Amniotic epithelial cell (primary cell): ENCODE measurements around the gene ASTL.

Source experiments
- DNase-seq: peaks from one replicate; pipeline ENCODE4 v3.0.0-alpha.2; 2010; ENCODE audit warnings: low read depth

ASTL gene

GRCh38 chr2:96112501-96113366 lies 25.6 kb downstream of the ASTL start:
- DNase-seq: no peak

- DNase-seq: no peak
Measured at GRCh38 chr2:96111823-96112500, 26.3 kb downstream of the ASTL start.

DNA sequence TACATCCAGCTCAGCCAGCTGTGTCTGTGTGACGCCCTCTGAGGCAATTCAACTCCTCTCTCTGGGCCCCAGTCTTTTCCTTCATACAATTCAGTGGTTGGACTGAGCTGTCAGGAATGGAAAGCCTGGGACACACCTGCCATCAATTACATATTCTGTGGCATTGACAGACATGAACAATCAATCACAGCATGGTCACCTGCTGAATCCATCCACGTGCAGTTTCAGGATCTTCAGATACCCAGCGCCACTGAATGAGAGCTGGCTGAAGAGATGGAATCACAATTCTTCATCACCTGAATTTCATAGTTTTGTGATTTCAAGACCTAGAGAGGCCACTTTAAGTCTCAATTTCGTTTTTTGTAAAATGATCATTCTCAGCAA lies 27.1 kb downstream of the ASTL start:
- DNase-seq: no peak

GRCh38 chr2:96110621-96111256 lies 27.6 kb downstream of the ASTL start:
- DNase-seq: no peak

GRCh38 chr2:96109931-96110511 lies 28.3 kb downstream of the ASTL start:
- DNase-seq: no peak

DNA sequence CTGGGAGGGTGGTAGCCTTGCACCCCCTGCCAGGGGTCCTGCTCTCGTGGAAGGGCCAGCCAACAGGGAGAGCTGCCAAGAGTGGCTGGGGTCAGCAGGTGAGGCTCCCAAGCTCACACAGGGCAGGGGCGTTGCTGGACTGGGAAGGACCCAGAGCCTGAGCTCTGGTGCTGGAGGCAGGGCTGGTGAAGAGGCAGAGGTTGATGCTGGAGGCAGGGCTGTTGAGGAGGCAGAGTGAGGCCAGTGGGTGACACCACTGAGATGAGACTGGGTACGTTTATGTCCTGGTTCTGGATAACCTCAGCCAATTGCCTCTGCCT lies 29.0 kb downstream of the ASTL start:
- no peak for DNase-seq

- no peak for DNase-seq
Measured at GRCh38 chr2:96108541-96109360, 29.6 kb downstream of the ASTL start.

DNA sequence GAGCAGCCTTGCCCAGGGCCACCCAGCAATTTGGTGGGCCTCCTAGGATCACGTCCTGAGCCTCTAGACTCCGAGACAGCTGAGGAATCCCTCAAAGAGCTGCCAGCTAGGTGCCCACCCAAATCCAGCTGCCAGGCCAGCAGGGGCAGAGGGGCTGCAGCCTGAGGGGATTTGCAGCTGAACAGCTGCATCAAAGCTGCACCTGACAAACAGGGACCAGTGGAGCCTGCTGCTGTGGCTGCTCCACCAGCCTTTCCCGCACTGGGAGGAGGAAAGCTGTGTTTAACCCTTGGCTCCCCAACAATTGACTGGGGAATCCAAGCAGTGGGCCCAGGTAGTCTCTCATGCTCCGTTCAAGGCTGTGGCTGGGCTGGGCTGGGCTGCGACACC lies 30.2 kb downstream of the ASTL start:
- DNase-seq: no peak

- DNase-seq: no peak
Measured at GRCh38 chr2:96107708-96108065, 30.6 kb downstream of the ASTL start.

DNA sequence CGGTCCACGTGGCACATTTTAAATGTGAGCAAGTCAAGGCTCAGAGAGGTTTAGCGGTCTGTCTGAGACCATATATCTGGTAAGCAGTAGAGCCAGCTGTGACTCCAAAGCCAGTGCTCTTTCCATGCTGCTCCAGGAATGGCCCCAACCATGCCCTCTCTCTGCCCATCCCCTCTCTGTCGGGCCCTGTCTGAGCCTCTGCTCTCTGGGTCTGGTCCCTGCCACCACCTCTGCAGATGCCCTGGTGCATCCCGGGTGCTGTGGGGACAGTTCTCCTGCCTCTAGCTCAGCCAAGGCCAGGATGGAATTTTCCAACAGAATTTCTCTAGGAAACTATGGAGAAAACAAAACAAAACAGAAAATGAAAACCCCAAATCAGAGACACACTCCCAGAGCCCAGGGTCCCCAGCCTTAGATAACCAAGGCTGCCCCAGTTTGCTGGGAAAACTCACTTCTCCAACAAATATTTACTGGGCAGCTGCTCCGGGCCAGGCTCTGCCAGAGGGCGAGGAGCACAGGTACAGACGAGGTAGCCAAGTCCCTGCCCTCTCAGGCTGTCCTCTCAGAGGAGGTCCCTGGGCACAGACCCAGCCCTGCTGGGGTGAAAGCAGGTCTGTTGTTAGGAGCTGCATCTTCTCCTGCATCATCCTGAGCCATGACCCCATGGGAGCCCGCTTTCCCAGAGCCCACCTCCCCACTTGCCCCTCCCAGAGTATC lies 31.2 kb downstream of the ASTL start:
- no peak for DNase-seq

DNA sequence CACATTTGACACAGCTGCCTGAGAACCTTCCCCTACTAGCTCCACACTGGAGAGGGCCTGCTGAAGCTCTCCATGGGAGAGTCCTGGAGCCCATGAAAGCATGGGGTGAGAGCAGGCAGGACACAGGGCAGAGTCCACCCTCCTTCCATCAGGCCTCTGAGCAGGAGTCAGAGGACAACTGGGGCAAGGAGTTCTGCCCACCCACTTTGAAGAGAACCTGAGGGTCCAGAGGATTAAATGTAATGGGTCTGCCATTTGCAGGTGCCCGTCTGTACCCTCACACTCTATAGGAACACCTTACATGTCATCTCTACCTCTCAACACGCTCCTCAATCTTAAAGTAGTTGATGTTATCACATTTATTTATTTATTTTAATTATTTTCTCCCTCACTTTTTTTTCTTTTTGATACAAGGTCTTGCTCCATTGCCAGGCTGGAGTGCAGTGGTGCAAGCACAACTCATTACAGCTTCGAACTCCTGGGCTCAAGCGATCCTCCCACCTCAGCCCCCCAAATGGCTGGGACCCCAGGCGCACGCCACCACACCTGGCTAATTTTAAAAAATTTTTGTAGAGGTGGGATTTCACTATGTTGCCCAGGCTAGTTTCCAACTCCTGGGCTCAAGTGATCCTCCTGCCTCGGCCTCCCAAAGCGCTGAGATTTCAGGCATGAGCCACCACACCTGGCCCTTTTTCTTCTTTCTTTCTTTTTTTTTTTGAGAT lies 32.1 kb downstream of the ASTL start:
- no peak for DNase-seq

DNA sequence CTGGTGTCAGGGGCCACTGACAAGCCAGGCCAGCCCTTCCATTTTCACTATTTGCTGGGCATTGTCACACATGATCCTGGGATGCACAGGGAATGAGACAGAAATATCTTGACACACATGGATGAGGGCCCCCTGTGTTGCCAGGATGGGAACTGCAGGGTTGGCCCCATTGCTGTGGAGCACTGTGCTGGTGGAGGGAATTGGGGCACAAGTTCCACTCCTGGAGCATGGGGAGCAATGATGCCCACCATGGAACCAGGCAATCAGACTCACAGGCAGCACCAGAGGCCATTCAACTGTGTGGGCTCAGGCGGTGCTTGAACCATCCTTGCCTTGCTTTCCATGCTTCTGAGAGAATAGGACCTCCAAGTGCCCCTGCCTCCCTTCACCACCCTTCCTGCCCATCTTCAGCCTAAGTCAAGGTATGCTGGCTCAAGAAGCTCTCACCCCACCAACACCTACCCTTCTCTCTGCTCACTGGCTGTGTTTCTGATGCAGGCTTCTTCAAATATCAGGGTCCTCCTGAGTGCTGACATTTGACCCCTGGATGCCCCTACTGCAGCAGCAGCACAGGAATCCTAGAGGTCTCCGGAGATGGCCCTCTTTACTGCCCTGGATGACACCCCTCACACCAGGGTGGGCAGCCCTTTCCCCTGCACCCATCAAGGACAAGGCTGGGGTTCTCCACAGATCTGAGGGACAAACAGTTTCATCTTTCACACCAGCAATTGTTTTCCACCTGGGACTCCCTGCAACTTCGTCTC lies 33.0 kb downstream of the ASTL start:
- DNase-seq: no peak

DNA sequence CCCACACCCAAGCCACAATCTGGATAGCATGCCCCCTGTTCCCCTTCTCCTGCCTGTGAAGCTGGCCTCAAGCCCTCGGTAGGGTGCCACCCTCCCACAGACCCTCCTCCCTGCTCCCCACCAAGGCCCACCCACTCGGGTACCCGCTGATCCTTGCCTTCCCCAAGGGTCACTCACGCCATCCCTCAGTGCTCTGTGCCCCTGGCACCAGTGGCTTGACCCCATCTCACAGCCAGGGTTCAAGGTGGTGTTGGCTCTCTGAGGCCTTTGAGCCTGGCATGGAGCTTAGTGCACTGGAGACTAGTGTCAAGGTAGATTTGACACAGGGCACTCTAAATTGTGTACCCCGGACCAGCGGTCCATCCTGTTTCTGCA lies 33.8 kb downstream of the ASTL start:
- DNase-seq: no peak

DNA sequence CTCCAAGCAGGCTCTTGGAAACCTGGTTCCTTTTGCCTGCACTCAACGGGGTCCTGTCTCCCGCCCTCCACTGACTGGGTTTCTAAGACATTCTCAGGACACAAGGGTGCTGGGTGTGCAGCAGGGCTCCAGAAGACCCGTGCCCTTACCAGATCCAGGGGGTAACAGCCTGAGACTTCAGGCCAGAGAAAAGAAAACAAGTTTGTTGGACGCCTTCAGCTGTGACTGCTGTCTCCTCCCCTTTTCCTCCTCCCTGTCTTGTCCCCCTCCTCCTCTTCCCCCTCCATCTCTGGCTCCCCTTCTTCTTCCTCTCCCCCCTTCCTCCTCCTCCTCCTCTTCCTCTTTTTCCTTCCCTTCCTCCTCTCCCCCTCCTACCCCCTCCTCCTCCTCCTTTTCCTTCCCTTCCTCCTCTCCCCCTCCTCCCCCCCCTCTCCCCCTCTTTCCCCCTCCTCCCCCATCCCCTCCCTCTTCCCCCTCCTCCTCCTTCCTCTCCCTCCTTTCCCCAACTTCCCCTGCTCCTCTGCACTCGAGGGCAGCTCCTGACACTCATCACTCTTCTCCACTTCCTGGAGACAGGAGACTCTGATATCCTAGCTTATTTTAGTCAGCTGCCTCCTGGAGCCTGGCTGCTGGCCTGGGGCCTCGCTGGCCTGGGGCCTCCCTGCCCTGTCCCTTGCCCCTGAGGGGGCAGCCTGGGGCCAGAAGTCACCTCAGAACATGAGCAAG lies 34.4 kb downstream of the ASTL start:
- DNase-seq: no peak

DNA sequence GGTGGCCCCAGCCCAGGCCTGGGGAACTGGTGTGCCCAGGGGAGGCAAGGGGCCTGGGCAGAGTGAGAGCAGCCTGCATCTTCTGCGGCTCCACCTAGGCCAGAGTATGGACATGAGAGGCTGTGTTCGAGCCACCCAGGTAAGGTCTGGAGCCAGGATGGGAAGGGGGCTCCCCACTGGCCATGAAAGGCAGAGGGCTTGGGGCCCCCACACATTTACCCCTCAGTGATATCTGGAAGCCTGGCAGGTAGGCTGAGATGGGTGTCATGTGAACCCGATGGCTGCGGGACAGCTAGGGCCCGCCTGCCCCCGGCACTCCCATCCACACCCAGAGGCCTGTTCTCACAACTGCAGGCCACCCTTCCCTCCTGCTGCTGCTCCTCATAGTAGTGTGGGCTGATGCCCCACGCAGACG lies 35.1 kb downstream of the ASTL start:
- DNase-seq: no peak

DNA sequence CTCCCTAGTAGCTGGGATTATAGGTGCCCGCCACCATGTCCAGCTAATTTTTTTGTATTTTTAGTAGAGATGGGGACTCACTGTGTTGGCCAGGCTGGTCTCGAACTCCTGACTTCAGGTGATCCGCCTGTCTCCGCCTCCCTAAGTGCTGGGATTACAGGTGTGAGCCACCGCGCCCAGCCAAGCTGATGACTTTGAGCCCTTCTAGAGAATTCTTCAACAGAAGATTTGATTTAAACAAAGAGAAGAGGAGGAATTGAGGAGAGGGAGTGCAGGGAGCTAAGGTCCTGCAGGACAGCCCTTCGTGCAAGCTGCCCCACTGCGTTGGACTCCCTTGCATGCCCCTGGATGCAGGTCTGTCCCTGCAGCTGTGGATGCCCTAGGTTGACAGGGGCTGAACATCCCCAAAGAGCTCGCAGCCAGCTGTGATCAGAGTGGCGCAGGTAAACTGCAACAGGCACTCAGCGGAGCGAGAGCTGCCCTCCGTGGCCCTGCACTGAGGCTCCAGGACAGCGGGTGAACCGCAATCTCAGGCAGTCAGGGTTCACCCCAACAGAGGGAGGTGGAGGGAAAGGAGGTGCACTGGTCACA lies 35.6 kb downstream of the ASTL start:
- DNase-seq: no peak

- no peak for DNase-seq
Measured at GRCh38 chr2:96100893-96101304, 37.4 kb downstream of the ASTL start.

DNA sequence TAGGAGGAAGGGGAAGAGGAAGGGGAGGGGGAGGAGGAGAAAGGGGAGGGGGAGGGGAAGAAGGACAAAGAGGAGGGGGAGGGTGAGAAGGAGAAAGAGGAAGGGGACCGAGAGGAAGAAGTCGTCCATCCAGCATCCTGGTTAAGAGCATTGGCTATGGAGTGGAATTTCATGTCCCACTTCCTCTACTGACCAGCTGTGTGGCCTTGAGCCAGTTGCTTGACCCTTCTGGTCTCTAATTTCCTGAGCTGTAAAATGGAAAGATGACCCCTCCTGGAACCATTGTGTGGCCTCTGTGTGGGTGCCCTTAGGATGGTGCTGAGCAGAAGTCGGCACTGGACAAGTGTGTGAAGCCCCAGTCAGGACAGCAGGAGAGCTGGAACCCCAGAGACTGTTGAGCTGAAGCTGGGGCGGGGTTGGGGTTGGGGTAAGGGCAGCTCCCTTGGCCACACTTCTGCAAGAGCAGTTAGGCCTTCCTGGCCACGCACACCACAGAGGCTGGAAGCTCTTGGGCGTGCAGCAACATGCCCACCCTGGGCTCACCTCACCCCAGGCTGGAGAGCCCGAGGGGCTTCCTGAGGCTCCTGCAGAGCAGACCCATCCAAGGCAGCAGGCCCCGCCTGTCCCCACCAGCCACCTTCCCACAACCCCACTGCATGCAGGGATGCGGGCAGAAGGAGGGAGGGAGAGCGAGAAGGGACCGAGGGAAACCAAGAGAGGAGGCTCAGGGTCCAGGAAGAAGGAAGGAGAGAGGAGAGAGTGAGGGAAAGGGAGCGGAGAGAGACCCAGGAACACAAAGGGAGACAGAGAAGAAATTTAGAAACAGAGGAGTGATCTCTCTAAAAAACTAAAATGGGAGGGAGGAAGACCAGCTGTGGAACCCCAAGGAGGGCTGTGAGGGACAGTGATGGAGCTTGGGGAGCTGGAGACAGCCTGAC lies 38.2 kb downstream of the ASTL start:
- no peak for DNase-seq
